Esophagus mucosa (tissue), 1 donor: ENCODE results near the gene TLE4. TPM values are rescaled to one million over a fixed set of nuclear protein-coding genes. Genes with fewer than 3 reads are reported as not detected.
"Not testable (repeated sequence)": the region's sequence is repeated elsewhere in the genome, so short reads cannot be mapped to it uniquely, and the experiment has no call there.

ENCODE experiments used
- ATAC-seq: fragments of 200-7000 bp; cut with Tn5 transposase; one replicate; pipeline ENCODE4 v1.9.1; 2020
- total RNA-seq: library from RNA; stranded (reverse); gene quantifications from one replicate; pipeline ENCODE4 v1.2.4, GENCODE V29; 2023
- donor health status: DM: yes; HTN: yes; CAD: no.

TLE4 gene
- total RNA-seq, 1 donor from 2014 or later: 30.4 TPM

GRCh38 chr9:79604149-79604548, 32.4 kb downstream of the TLE4 start:
- ATAC-seq: no peak

- ATAC-seq: peak; percentile 87
These were observed 33.3 kb downstream of the TLE4 start for GRCh38 chr9:79604921-79605562.

GRCh38 chr9:79606529-79606928, 34.8 kb downstream of the TLE4 start:
- not testable (repeated sequence) for ATAC-seq

GRCh38 chr9:79609468-79610018, 37.8 kb downstream of the TLE4 start:
- ATAC-seq: no peak

GRCh38 chr9:79610019-79610631, 38.4 kb downstream of the TLE4 start:
- no peak for ATAC-seq

- ATAC-seq: no peak
These were observed 39.2 kb downstream of the TLE4 start for GRCh38 chr9:79610791-79611614.

GRCh38 chr9:79613145-79613544, 41.4 kb downstream of the TLE4 start:
- no peak for ATAC-seq

GRCh38 chr9:79615038-79615437, 43.3 kb downstream of the TLE4 start:
- no peak for ATAC-seq

- peak; percentile 23 for ATAC-seq
These were observed 44.2 kb downstream of the TLE4 start for GRCh38 chr9:79616013-79616412.

GRCh38 chr9:79616971-79617370, 45.2 kb downstream of the TLE4 start:
- ATAC-seq: no peak

- no peak for ATAC-seq
These were observed 45.6 kb downstream of the TLE4 start for GRCh38 chr9:79617395-79617794.

GRCh38 chr9:79619930-79620329, 48.2 kb downstream of the TLE4 start:
- ATAC-seq: no peak

GRCh38 chr9:79621916-79622575, 50.3 kb downstream of the TLE4 start:
- ATAC-seq: no peak

GRCh38 chr9:79623799-79624721, 52.3 kb downstream of the TLE4 start:
- peak; percentile 99 for ATAC-seq

- no peak for ATAC-seq
These were observed 58.0 kb downstream of the TLE4 start for GRCh38 chr9:79629721-79630120.

GRCh38 chr9:79630521-79631403, 59.0 kb downstream of the TLE4 start:
- no peak for ATAC-seq

- no peak for ATAC-seq
These were observed 60.3 kb downstream of the TLE4 start for GRCh38 chr9:79632060-79632459.

- no peak for ATAC-seq
These were observed 60.9 kb downstream of the TLE4 start for GRCh38 chr9:79632705-79633104.

GRCh38 chr9:79633558-79633957, 61.8 kb downstream of the TLE4 start:
- no peak for ATAC-seq

GRCh38 chr9:79637177-79637925, 65.6 kb downstream of the TLE4 start:
- no peak for ATAC-seq
